Activated B cell treated with CpG ODN at 0.5 μM for 24 hours (primary cell): ENCODE data around the gene CHMP2A. TPM values are rescaled to one million over a fixed set of nuclear protein-coding genes. Genes with fewer than 3 reads are reported as not detected.

Experiments
- ATAC-seq: fragments of 200-7000 bp; cut with Tn5 transposase; one replicate; pipeline ENCODE4 v1.10.0; 2021; ENCODE audit warnings: low read depth, mild to moderate bottlenecking, moderate library complexity
- CTCF ChIA-PET: fragments of 350-600 bp; sonication (Branson Sonifier 250); formaldehyde crosslinking; loops from one replicate; lab custom pipeline; 2021; ENCODE audit warnings: antibody characterized with exemption; lab: Charles Lee
- POLR2A ChIA-PET: fragments of 350-600 bp; sonication (Branson Sonifier 250); formaldehyde crosslinking; loops from one replicate; lab custom pipeline; 2021; ENCODE audit warnings: antibody characterized with exemption; lab: Charles Lee
- DNase-seq: peaks from one replicate; pipeline ENCODE4 v3.0.0; 2022
- H3K27ac Mint-ChIP-seq: one replicate; pipeline ENCODE4 v1.8.0; 2020; ENCODE audit warnings: mixed read lengths
- H3K27me3 Mint-ChIP-seq: one replicate; pipeline ENCODE4 v1.8.0; 2021; ENCODE audit warnings: mixed read lengths
- H3K36me3 Mint-ChIP-seq: one replicate; pipeline ENCODE4 v1.8.0; 2021; ENCODE audit warnings: low read depth, mixed read lengths
- H3K4me1 Mint-ChIP-seq: one replicate; pipeline ENCODE4 v1.8.0; 2021; ENCODE audit warnings: mixed read lengths
- H3K4me3 Mint-ChIP-seq: one replicate; pipeline ENCODE4 v1.8.0; 2020; ENCODE audit warnings: mild to moderate bottlenecking, mixed read lengths
- H3K9me3 Mint-ChIP-seq: one replicate; pipeline ENCODE4 v1.8.0; 2020; ENCODE audit warnings: mixed read lengths
- intact Hi-C: fragments of 100-400 bp; cut with micrococcal nuclease; formaldehyde crosslinking; loops from one replicate; pipeline ENCODE4 v1.15.1; 2024
- total RNA-seq: library from RNA; stranded (reverse); gene quantifications from 2 replicates; pipeline ENCODE4 v1.2.3, GENCODE V29; 2022
- TF ChIP-seq, protein P1 (sequence below): fragments of 200-600 bp; IDR thresholded peaks from one replicate; pipeline ENCODE4 v1.8.0; 2022; ENCODE audit warnings: antibody characterized with exemption, mild to moderate bottlenecking

CHMP2A gene
- total RNA-seq, 1 donor from 2014 or later, result 95.6 TPM

DNA sequence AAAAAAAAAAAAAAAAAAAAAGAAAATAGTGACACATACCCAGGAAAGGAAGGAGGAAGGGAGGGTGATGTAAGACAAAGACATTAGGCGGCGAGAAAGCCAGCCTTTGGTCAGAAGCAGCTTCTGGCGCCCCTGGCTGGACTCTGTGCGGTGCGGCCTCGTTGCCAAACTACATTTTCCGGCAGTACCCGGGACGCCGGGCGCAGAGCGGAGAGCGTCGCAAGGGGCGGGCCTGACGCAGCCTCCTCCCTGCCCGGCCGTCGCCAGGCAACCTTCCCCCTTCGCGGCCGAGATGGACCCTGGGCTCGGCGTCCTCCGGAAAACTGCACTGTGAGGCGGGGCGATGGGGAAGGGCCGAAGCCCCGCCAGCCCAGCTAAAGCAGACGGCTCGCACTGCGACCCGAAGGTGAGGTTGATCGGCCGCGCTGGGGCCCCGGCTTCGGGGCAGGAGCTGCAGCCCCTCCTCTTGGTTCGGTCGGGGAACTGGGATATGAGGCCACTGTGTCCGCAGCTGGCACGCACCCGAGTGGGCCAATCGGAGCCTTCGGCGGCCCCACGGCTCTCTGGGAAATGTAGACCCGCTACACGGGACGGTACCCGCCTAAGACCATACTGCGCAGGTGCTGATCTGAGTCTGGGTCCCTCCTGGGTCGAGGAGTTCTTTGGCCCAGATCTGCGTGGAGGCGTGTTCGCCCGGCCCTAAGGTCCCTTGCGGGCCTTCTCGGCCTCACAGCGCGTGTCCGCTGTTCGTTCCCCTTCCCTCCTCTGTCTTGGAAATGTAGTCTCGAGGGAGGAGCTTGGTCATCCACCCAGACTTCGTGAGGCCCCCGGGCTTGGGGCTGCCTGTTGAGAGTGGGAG is 20.5 kb upstream of the CHMP2A start:
- intact Hi-C loops, result loop anchor here (1.0 kb wide), 3 partner anchors 56 to 188 kb away; partner anchors contain the start of genes RPS5 and ZBTB45
- H3K27me3 Mint-ChIP-seq, result no peaks in the 10 kb centered on the region
- H3K4me1 Mint-ChIP-seq, result peaks cover 57% of the 10 kb centered on the region
- TF ChIP-seq, protein P1, sequence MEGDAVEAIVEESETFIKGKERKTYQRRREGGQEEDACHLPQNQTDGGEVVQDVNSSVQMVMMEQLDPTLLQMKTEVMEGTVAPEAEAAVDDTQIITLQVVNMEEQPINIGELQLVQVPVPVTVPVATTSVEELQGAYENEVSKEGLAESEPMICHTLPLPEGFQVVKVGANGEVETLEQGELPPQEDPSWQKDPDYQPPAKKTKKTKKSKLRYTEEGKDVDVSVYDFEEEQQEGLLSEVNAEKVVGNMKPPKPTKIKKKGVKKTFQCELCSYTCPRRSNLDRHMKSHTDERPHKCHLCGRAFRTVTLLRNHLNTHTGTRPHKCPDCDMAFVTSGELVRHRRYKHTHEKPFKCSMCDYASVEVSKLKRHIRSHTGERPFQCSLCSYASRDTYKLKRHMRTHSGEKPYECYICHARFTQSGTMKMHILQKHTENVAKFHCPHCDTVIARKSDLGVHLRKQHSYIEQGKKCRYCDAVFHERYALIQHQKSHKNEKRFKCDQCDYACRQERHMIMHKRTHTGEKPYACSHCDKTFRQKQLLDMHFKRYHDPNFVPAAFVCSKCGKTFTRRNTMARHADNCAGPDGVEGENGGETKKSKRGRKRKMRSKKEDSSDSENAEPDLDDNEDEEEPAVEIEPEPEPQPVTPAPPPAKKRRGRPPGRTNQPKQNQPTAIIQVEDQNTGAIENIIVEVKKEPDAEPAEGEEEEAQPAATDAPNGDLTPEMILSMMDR, result no peak
- H3K27ac Mint-ChIP-seq, result peak overlapping the region; percentile 93
- CTCF ChIA-PET, result interaction anchor here (1.9 to 2.3 kb wide), 2 partner anchors 56 to 62 kb away, joined by 6 to 19 read pairs; partner anchors contain the start of gene ZBTB45
- POLR2A ChIA-PET, result interaction anchor here (0.7 to 3.1 kb wide), 22 partner anchors 13 to 517 kb away, joined by 3 to 75 read pairs (median 5); partner anchors contain the start of genes CHMP2A, ERVK3-1, TRIM28 and UBE2M
- H3K36me3 Mint-ChIP-seq, result peaks cover 8% of the 10 kb centered on the region
- DNase-seq (peak; percentile 81), ATAC-seq (peak; percentile 40)
- peak overlapping the region; percentile 88 for H3K4me3 Mint-ChIP-seq
- H3K9me3 Mint-ChIP-seq, result no peaks in the 10 kb centered on the region

DNA sequence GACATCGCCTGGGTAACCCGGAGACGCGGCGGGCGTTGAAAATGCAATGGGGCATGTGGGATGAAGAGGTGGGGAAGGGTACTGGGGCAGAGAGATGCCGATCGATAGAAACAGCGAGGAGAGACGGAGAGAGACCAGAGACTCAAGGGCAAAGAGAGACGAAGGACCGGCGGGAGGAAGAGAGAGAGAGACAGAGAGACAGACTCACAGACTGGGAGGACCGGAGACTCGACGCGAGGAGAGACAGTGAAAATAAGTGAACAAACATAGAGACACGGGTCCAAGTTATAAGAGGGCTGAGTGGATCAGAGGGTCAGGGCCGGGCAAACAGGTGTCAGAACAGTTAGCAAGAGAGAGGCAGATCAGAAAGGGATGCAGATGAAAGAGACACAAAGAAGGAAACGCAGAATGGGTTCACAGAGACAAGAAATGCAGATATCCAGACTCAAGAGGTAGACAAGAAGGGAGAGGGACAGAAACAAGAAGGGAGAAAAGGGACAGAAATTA is 18.8 kb upstream of the CHMP2A start:
- CTCF ChIA-PET, result no interaction called here
- Mint-ChIP-seq H3K9me3 (no peaks in the 10 kb centered on the region), H3K36me3 (peaks cover 20% of the 10 kb centered on the region), H3K27me3 (no peaks in the 10 kb centered on the region), H3K4me3 (peak overlapping the region; percentile 97), H3K27ac (peak overlapping the region; percentile 100), H3K4me1 (peaks cover 49% of the 10 kb centered on the region)
- POLR2A ChIA-PET, result interaction anchor here (0.5 to 2.6 kb wide), 3 partner anchors 15 to 838 kb away, joined by 4 to 24 read pairs (median 5); partner anchors contain the start of genes UBE2M and ZNF814
- ATAC-seq (no peak), DNase-seq (no peak)
- intact Hi-C loops, result loop anchor here (1.0 kb wide), 7 partner anchors 15 to 295 kb away; partner anchors contain the start of genes TRIM28, UBE2M, ZNF132 and ZNF446
- TF ChIP-seq, protein P1, result no peak

DNA sequence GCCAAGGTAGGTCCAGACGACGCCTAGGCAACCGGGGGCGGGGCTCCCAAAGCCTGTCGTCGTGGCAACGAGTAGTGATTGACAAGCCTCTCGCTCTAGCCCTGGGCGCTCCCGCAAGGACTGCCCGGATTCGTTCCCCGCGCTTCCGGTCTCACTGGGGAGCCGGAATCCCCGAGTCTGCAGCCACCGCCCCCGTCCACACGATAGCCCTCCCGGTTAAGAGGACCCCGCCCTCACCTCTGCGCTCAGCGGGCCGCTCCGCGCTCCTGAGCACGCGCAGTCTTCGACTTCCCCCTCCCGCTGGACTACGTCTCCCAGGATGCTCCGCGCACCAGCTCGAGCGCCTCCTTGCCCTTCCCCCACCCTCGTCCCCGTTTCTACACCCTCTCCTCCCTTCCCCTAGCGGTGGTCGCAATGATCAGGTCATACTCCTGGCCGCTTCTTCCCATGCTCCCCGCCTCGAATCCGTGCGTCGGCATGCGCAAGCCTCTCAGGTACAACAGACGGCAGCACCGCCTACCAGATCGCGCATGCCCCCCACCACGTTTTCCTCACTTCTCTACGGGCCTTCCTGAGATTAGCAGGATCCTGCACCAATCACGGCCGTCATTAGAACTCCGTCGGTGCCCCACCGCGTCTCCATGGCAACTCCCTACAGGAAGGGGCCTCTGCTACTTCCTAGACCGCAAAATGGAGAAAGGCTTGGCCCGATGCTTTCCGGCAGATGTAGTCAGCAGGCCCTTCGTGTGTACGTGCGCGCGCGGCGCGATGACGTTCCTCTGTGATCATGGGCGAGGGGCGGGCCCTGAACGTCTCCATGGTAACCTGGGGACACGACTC is 18.1 kb upstream of the CHMP2A start, which contains the start of gene MZF1:
MZF1 (minus strand) TSS at position 518 of the 840 bp plus-strand sequence. CDS start 1,946 bp downstream, outside the sequence.
- ATAC-seq, result peak; percentile 61
- ChIA-PET POLR2A (interaction anchor here (0.6 to 4.5 kb wide), 10 partner anchors 9 to 345 kb away, joined by 3 to 63 read pairs (median 5); partner anchors contain the start of genes CHMP2A, TRIM28, UBE2M and ZBTB45), CTCF (interaction anchor here (1.3 to 1.9 kb wide), 2 partner anchors 18 to 53 kb away, joined by 3 to 7 read pairs; partner anchors contain the start of genes CHMP2A and ZBTB45)
- Mint-ChIP-seq H3K27me3 (no peaks in the 10 kb centered on the region), H3K4me1 (peaks cover 44% of the 10 kb centered on the region), H3K27ac (peak within 1 kb of the TSS; percentile 100), H3K4me3 (peak within 1 kb of the TSS; percentile 97), H3K36me3 (peaks cover 26% of the 10 kb centered on the region), H3K9me3 (no peaks in the 10 kb centered on the region)
- peak; percentile 100 for DNase-seq
- intact Hi-C loops, result loop anchor here (1.0 kb wide), 9 partner anchors 10 to 295 kb away; partner anchors contain the start of genes TRIM28, UBE2M, ZNF132 and ZNF446
- TF ChIP-seq, protein P1, result no peak

DNA sequence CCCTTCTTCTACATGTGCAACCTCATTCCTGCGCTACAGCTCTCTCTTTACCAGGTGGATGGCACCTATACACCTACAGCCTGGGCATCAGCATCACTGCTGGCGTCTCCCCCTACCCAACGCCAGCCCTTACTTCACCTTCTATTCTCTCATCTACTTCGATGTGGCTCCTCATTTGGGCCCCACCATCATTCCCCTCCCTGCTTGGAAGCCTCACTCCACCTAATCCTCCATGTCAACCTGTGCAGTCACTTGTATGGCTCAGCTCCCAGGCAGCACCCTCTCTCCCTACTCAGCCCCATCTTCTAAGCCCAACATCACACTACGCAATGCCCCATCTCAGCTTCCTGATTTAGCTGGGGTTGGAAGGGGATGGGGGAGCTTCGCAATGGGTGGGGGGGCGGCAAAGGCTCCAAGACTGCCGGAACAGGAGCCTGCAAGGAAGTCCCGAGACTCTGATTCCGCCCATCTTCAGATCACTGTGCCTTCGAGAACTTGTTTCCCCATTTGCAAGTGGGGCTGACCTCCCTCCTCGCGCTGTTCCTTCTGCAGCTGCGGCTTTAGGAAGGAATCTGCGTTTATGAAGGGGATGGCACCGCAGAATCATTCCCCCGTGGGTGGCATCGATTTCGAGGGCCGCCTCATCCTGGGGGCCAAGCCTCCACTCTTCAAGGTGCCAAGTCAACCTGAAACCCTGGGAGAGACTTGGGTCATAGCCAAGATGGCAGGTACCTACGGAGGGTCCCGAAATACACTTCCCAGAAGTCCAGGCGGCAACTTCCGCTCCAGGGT is 17.3 kb upstream of the CHMP2A start:
- no peak for DNase-seq
- no peak for ATAC-seq
- ChIA-PET CTCF (interaction anchor here (1.3 to 1.9 kb wide), 2 partner anchors 17 to 52 kb away, joined by 3 to 7 read pairs; partner anchors contain the start of genes CHMP2A and ZBTB45), POLR2A (interaction anchor here (0.9 to 4.5 kb wide), 9 partner anchors 8 to 164 kb away, joined by 3 to 63 read pairs (median 6); partner anchors contain the start of genes CHMP2A, TRIM28, UBE2M and ZBTB45)
- TF ChIP-seq, protein P1, result no peak
- peaks cover 43% of the 10 kb centered on the region for H3K4me1 Mint-ChIP-seq
- H3K9me3 Mint-ChIP-seq, result no peaks in the 10 kb centered on the region
- peaks cover 27% of the 10 kb centered on the region for H3K36me3 Mint-ChIP-seq
- peak overlapping the region; percentile 100 for H3K27ac Mint-ChIP-seq
- peak overlapping the region; percentile 97 for H3K4me3 Mint-ChIP-seq
- intact Hi-C loops, result loop anchor here (1.0 kb wide), 2 partner anchors 9 to 210 kb away; partner anchors contain the start of gene ZNF497
- H3K27me3 Mint-ChIP-seq, result no peaks in the 10 kb centered on the region
